ENCODE results near the gene ABCC10.
A peak's percentile ranks its signal among the peaks of the same experiment; 100 is the strongest.
"Not testable (repeated sequence)": the region's sequence is repeated elsewhere in the genome, so short reads cannot be mapped to it uniquely, and the experiment has no call there.

The ABCC10 gene

DNA sequence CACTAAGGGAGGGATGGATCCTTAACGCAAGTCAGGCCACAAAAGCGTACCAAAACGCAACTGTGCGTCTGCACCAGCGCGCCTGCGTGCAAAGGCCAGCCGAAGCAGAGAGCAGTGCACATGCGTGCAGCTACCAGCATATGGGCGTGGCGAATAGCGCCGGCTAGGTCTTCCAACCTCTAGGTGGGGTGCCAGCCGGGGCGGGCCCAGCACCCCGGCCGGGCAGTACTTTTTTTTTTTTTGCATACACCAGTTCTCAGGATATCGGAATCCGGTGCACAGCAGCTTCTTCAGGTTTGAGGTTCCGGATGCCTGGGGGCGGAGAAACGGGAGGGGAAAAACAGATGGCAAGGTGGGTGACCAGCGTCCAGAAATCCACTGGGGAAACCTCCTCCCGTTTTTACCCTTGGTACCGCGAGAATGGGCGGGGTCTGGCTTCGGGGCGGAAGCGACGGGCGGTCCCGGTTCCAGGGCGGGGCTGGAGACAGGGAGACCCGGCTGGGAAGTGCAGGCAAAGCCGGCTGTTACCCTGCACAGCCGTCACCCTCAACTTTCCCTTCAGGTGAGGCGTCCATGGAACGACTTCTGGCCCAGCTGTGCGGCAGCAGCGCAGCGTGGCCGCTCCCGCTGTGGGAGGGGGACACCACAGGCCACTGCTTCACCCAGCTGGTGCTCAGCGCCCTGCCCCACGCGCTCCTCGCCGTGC is at the start of gene ABCC10:
Gene ABCC10, plus strand, starts transcription at position 136 of the 706 bp plus-strand sequence. Its CDS starts 438 bp downstream, at position 574.
- peak; percentile 89 for DNase-seq (ENCODE audit: low read depth, low spot score)

DNA sequence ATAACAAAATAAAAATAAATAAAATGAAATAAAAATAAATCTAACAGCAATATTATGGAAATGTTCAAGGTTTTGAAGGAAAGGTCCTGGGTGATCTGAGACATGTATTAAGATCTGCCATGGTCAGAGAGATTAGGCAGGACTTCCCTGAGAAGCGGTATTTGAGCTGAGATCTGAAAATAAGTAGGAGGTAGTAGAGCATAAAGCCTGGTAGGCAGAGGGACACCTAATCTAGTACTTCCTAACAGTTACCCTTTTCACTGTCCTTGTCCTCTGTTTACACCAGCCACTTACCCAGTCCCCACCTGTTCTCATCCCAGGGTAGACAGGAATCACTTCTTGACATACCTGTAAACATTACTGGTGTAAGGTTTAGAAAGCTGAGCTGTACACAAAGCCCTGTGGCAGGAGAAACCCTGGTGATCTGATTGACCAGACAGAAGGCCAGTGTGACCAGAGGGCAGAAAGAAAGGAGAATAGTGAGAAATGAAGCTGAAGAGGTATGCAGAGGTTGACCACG is 49.6 kb upstream of the ABCC10 start:
- DNase-seq (ENCODE audit: low read depth, low spot score): no peak

DNA sequence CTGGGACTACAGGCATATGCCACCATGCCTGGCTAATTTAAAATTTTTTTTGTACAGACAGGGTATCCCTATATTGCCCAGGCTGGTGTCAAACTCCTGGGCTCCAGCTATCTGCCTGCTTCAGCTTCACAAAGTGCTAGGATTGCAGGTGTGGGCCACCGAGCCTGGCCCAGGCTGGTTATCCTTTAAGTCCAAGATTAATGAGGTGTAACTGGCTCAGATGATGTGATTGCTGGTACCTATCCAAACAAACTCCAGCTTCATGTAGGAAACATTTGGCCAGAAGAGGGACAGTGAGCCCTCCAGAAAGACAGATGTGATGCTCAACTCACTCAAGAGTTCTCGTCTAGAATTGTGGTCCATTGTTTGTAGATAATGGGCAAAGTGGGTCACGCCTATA is 48.7 kb upstream of the ABCC10 start:
- DNase-seq (ENCODE audit: low read depth, low spot score): no peak

DNA sequence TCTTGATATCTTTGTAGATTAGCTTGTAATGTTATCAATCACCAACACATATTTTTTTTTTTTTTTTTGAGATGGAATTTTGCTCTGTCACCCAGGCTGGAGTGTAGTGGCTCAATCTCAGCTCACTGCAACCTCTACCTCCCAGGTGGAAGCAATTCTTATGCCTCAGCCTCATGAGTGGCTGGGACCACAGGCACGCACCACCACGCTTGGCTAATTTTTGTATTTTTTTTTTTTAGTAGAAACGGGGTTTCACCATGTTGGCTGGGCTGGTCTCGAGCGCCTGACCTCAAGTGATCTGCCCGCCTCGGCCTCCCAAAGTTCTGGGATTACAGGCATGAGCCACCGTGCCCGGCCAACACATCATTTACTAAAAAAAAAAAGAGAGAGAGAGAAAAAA is 46.5 kb upstream of the ABCC10 start:
- DNase-seq (ENCODE audit: low read depth, low spot score): not testable (repeated sequence)

- no peak for DNase-seq (ENCODE audit: low read depth, low spot score)
These were observed 44.2 kb upstream of the ABCC10 start for GRCh38 chr6:43383021-43383667.

- DNase-seq (ENCODE audit: low read depth, low spot score): no peak
These were observed 40.8 kb upstream of the ABCC10 start for GRCh38 chr6:43386492-43386891.

DNA sequence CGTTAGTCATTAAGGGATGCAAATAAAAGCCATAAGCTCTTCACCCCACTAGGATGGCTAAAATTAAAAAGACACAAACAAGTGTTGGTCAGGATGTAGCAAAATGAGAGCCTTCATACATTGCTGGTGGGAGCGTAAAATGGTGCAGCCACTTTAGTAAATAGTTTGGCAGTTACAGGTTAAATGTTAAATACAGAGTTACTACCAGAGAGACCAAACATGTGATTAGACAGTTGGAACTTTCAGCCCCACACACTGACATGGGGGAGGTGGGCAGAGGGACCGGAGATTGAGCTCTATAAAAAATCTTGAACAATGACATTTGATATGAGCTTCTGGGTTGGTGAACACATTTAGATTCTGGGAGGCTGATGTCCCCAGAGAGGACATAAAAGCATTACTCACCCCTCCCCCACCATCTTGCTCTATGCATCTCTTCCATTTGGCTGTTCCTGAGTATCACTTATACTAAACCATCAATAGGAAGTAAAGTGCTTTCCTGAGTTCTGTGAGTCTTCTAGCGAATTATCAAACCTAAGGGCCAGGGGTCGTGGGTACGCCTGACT is 37.5 kb upstream of the ABCC10 start:
- DNase-seq (ENCODE audit: low read depth, low spot score): no peak

DNA sequence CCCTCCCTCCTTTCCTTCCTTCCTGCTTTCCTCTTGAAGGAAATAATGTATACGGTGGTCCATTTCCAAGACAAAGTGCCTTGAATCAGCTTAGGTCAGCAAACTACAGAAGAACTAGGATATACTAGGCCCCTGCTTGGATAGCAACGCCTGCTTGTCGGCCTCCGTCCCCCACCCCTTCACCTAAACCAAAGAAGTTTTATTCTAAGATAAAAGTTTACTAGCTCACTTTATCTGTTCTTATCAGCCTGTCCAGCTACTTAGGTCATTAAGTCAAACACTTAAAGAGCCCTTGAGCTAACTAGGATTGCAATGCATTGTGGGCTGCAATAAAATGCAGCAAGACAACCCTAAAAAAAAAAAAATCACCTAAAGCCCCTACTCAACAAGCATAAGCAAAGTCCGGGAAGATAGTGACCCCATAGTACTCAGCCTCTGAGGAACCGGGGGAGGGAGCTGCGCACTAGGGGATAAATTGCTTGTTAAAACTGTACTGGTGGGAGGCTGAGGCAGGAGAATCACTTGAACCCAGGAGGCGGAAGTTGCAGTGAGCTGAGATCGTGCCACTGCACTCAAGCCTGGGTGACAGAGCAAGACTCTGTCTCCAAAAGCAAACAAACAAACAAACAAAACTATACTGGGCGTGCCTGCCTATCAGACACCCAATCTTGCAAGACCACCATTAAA is 36.4 kb upstream of the ABCC10 start:
- not testable (repeated sequence) for DNase-seq (ENCODE audit: low read depth, low spot score)

GRCh38 chr6:43391440-43392031 is 35.8 kb upstream of the ABCC10 start:
- no peak for DNase-seq (ENCODE audit: low read depth, low spot score)

DNA sequence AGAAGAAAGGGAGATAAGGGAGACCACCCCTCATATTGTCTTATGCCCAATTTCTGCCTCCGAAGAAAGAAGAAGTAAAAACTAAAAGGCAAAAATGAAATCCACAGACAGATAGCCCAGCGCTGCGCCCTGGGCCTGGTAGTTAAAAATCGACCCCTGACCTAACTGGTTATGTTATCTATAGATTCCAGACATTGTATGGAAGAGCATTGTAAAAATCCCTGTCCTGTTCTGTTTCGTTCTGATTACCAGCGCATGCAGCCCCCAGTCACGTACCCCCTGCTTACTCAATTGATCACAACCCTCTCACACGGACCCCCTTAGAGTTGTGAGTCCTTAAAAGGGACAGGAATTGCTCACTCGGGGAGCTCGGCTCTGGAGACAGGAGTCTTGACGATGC is 34.2 kb upstream of the ABCC10 start:
- not testable (repeated sequence) for DNase-seq (ENCODE audit: low read depth, low spot score)

DNA sequence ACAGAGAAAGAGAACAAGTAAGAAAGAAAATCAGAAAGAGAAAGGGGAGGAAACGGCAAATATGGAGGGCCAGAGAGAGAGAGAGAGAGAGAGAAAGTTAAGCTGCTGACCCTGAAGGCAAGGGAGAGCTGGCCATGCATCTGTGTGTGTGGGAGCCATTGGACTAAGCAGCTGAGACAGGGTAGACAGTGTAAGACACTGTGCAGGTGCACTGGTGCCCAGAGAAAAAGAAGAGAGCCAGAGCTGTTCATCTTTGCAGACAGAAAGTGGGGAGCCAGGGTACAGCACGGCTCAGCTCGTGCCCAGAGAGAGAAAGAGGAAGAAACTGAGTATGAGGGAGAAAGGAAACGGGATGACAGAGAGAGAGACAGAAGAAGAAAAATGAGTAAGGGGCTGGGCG is 33.7 kb upstream of the ABCC10 start:
- DNase-seq (ENCODE audit: low read depth, low spot score): no peak

- DNase-seq (ENCODE audit: low read depth, low spot score): no peak
These were observed 32.4 kb upstream of the ABCC10 start for GRCh38 chr6:43394982-43395381.

DNA sequence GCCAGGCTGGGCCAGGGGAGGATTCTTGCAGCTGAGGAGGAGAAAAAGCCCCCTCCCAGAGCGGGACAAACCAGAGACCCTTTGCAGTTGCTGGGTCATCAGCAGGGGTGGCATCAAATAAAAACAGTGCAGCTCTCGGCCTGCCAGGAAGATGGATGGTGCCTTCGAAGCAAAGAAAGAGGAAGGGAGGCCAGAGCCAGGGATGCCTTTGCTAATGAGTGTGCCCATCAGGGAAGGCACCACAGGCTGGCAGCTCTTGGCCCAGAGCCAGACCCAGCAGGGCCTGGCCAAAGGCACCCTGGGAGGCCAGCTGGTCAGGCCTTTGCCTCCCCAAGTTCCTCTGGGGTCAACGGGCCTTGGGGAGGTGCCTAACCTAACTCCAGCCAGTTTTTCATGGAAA is 31.6 kb upstream of the ABCC10 start:
- no peak for DNase-seq (ENCODE audit: low read depth, low spot score)

DNA sequence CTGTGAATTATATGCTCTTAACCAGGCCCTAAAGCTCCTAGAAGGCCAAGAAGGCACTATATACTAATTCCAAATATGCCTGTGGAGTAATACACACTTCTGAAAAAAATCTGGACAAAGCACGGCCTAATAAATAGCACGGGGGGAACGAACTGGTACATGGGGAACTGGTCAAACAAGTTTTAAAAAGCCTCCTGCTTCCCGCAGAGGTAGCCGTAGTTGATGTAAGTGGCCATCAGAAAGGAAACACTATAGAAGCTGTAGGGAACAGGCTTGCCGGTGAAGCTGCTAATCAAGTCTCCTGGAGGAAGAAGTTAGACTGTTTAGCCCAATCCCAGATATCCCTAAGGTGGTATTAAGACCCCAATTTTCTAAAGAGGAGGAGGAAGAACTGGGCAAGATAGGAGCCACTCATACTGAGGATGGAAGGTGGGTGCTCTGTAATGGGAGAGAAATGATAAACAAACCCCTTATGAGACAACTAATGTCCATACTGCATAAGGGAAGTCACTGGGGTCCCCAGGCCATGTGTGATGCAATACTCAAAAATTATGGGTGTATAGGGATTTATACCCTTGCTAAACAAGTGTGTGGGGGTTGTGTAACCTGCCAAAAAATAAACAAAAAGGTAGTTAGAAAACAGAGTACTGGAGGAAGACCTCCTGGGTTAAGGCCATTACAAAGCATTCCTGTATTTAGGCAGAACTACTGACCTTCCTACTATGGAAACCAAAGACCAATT is 30.8 kb upstream of the ABCC10 start:
- DNase-seq (ENCODE audit: low read depth, low spot score): no peak

DNA sequence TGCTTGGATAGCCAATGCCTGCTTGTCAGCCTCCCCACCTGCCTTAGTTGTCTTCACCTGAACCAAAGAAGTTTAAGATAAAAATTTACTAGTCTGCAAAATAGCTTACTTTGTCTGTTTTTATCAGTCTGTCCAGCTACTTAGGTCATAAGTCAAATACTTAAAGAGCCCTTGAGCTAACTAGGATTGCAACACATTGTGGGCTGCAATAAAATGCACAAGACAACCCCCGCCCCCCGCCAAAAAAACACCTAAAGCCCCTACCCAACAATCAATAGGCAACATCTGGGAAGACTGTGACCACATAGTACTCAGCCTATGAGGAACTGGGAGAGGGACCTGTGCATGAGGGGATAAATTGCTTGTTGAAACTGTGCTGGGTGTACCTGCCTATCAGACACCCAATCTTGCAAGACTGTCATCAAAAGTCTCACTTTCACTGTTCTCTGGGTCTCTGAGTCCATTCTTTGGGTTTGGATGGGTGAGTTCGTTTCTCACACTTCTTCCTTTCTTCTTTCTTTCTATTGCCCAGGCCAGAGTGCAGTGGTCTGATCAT is 27.3 kb upstream of the ABCC10 start:
- no peak for DNase-seq (ENCODE audit: low read depth, low spot score)

DNA sequence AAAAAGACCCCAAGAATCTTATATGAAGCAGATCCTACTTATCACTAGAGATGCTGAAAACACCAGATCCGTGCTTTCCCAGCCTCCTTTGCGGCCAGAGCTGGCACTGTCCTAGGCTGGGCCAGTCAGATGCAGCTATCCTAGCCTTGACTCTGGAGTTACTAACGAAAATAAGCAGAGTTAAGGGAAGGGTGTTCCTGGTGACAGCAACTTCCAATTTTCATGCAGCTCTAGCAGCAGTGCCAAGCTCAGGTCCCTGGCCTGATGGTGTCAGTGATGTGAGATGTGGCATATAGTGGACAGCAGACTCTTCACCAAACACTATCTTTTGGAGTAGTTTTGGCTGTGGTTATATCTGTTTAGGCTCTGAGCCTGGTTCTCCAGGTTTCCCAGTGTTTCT is 25.6 kb upstream of the ABCC10 start:
- DNase-seq (ENCODE audit: low read depth, low spot score): no peak

GRCh38 chr6:43402820-43403219 is 24.5 kb upstream of the ABCC10 start:
- no peak for DNase-seq (ENCODE audit: low read depth, low spot score)

GRCh38 chr6:43405354-43405753 is 22.0 kb upstream of the ABCC10 start:
- no peak for DNase-seq (ENCODE audit: low read depth, low spot score)

DNA sequence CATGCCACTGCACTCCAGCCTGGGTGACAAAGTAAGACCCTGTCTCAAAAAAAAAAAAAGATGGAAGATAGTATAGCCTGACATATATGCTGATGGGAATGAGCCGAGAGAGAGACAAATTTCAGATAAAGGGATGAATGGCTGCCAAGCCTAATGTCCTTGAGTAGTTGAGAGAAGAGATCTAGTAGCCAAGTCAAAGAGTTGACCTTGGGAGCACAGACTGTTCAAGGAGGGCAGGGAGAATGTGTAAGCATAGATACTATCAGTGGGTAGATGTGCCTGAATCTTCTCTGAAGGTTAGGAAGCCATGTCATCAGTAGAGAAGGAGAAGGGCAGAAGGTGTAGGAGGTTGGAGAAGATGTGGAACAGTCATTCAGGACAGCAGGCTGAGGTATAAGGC is 20.0 kb upstream of the ABCC10 start:
- no peak for DNase-seq (ENCODE audit: low read depth, low spot score)

GRCh38 chr6:43408259-43408658 is 19.1 kb upstream of the ABCC10 start:
- DNase-seq (ENCODE audit: low read depth, low spot score): no peak

DNA sequence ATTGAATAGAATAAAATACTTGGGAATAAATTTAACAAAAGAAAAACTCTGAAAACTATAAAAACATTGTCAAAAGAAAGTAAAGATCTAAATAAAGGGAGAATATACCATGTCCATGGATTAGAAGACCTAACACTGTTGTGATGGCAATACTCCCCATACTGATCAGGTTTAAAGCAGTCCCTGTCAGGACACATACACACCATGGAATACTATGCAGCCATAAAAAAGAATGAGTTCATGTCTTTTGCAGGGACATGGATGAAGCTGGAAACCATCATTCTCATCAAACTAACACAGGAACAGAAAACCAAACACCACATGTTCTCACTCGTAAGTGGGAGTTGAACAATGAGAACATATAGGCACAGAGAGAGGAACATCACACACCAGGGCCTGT is 16.6 kb upstream of the ABCC10 start:
- not testable (repeated sequence) for DNase-seq (ENCODE audit: low read depth, low spot score)
